Natural killer cell treated with Interleukin-12 subunit alpha and Interleukin-12 subunit beta and Interleukin-15 and Interleukin-18, amount 100 ng/mL, for 72 hours (primary cell): Measurements from ENCODE around the gene PAK6. TPM values are rescaled to one million over a fixed set of nuclear protein-coding genes. Genes with fewer than 3 reads are reported as not detected.

Source experiments
- ATAC-seq, 2 donors: fragments of 150-1000 bp; cut with Tn5 transposase in 1 of 2; sonication (Bioruptor Pico), chemical (Tn5 transposase) in 1 of 2; 2 replicates each; pipeline ENCODE4 v1.10.0; 2021
- DNase-seq: peaks from one replicate; pipeline ENCODE4 v3.0.0; 2022; ENCODE audit warnings: low spot score
- H3K27ac Mint-ChIP-seq, 2 donors: 1 replicate in 1 of 2; 2 replicates in 1 of 2; pipeline ENCODE4 v1.8.0; 2022; ENCODE audit warnings: mixed read lengths in 2 of 2, mild to moderate bottlenecking in 1 of 2, moderate library complexity in 1 of 2
- H3K27me3 Mint-ChIP-seq, 2 donors: 1 replicate in 1 of 2; 2 replicates in 1 of 2; pipeline ENCODE4 v1.8.0; 2022; ENCODE audit warnings: mixed read lengths in 2 of 2
- H3K36me3 Mint-ChIP-seq: one replicate; pipeline ENCODE4 v1.8.0; 2022; ENCODE audit warnings: mixed read lengths
- H3K4me1 Mint-ChIP-seq, 2 donors: 1 replicate in 1 of 2; 2 replicates in 1 of 2; pipeline ENCODE4 v1.8.0; 2022; ENCODE audit warnings: low read depth in 2 of 2, mixed read lengths in 2 of 2, mild to moderate bottlenecking in 1 of 2
- H3K4me3 Mint-ChIP-seq: one replicate; pipeline ENCODE4 v1.8.0; 2022; ENCODE audit warnings: mixed read lengths
- H3K9me3 Mint-ChIP-seq: 2 replicates; pipeline ENCODE4 v1.8.0; 2022; ENCODE audit warnings: mixed read lengths
- total RNA-seq, 2 donors: library from RNA; stranded (reverse); gene quantifications; one replicate each; pipeline ENCODE4 v1.2.3, GENCODE V29; 2022

PAK6 gene
- total RNA-seq, 2 donors from 2014 or later: 1.9 to 2.9 TPM

GRCh38 chr15:40281057-40281800, 42.4 kb downstream of the PAK6 start:
- DNase-seq: no peak
- Mint-ChIP-seq H3K4me3 (peak overlapping the region; percentile 58), H3K9me3 (no peaks in the 10 kb centered on the region), H3K36me3 (no peaks in the 10 kb centered on the region), H3K4me1 (peaks cover 4 to 5% of the 10 kb centered on the region in 2 donors), H3K27me3 (peaks cover 11 to 16% of the 10 kb centered on the region in 2 donors), H3K27ac (no peak overlapping the region)
- no peak for ATAC-seq

- DNase-seq: no peak
- peaks cover 11 to 14% of the 10 kb centered on the region in 2 donors for H3K27me3 Mint-ChIP-seq
- ATAC-seq: no peak
- H3K4me1 Mint-ChIP-seq: peaks cover 4 to 5% of the 10 kb centered on the region in 2 donors
- no peak overlapping the region for H3K4me3 Mint-ChIP-seq
- no peak overlapping the region for H3K27ac Mint-ChIP-seq
- H3K36me3 Mint-ChIP-seq: no peaks in the 10 kb centered on the region
- H3K9me3 Mint-ChIP-seq: no peaks in the 10 kb centered on the region
Observed at GRCh38 chr15:40281801-40282146, 42.9 kb downstream of the PAK6 start.

- Mint-ChIP-seq H3K4me3 (peak overlapping the region; percentile 61), H3K27ac (no peak overlapping the region), H3K9me3 (no peaks in the 10 kb centered on the region), H3K36me3 (no peaks in the 10 kb centered on the region), H3K27me3 (peaks cover 11 to 14% of the 10 kb centered on the region in 2 donors), H3K4me1 (peaks cover 4 to 5% of the 10 kb centered on the region in 2 donors)
- ATAC-seq: peak; percentile 71 to 82
- no peak for DNase-seq
Observed at GRCh38 chr15:40282147-40282868, 43.4 kb downstream of the PAK6 start.

- Mint-ChIP-seq H3K4me1 (peaks cover 4 to 5% of the 10 kb centered on the region in 2 donors), H3K27ac (no peak within 1 kb of the TSS), H3K9me3 (no peaks in the 10 kb centered on the region), H3K4me3 (peak within 1 kb of the TSS; percentile 61), H3K27me3 (peaks cover 10 to 13% of the 10 kb centered on the region in 2 donors), H3K36me3 (no peaks in the 10 kb centered on the region)
- peak; percentile 56 to 58 for ATAC-seq
- no peak for DNase-seq
Observed at GRCh38 chr15:40282869-40283614, 44.2 kb downstream of the PAK6 start, which contains the start of gene ANKRD63. TSS of gene ANKRD63 (minus strand) at chr15:40283064. CDS start at chr15:40282586, 478 bp downstream.

GRCh38 chr15:40283615-40284300, 44.9 kb downstream of the PAK6 start:
- Mint-ChIP-seq H3K4me1 (peaks cover 2 to 4% of the 10 kb centered on the region in 2 donors), H3K36me3 (no peaks in the 10 kb centered on the region), H3K9me3 (no peaks in the 10 kb centered on the region), H3K27me3 (peaks cover 3 to 6% of the 10 kb centered on the region in 2 donors), H3K4me3 (no peak overlapping the region), H3K27ac (no peak overlapping the region)
- DNase-seq (no peak), ATAC-seq (no peak)

- no peak overlapping the region for H3K27ac Mint-ChIP-seq
- H3K4me3 Mint-ChIP-seq: no peak overlapping the region
- H3K36me3 Mint-ChIP-seq: no peaks in the 10 kb centered on the region
- DNase-seq: no peak
- peaks cover 0 to 4% of the 10 kb centered on the region in 2 donors for H3K27me3 Mint-ChIP-seq
- no peak for ATAC-seq
- H3K9me3 Mint-ChIP-seq: no peaks in the 10 kb centered on the region
- H3K4me1 Mint-ChIP-seq: peaks cover 4 to 6% of the 10 kb centered on the region in 2 donors
Observed at GRCh38 chr15:40285151-40285550, 46.3 kb downstream of the PAK6 start.

- H3K4me3 Mint-ChIP-seq: no peak overlapping the region
- H3K36me3 Mint-ChIP-seq: no peaks in the 10 kb centered on the region
- H3K4me1 Mint-ChIP-seq: peaks cover 4 to 6% of the 10 kb centered on the region in 2 donors
- no peak overlapping the region for H3K27ac Mint-ChIP-seq
- no peak for DNase-seq
- peaks cover 0 to 4% of the 10 kb centered on the region in 2 donors for H3K27me3 Mint-ChIP-seq
- H3K9me3 Mint-ChIP-seq: no peaks in the 10 kb centered on the region
- ATAC-seq: no peak
Observed at GRCh38 chr15:40285554-40286011, 46.7 kb downstream of the PAK6 start.

- H3K27me3 Mint-ChIP-seq: peaks cover 0 to 1% of the 10 kb centered on the region in 2 donors
- H3K4me1 Mint-ChIP-seq: peaks cover under 1 to 5% of the 10 kb centered on the region in 2 donors
- H3K27ac Mint-ChIP-seq: no peak overlapping the region
- no peak overlapping the region for H3K4me3 Mint-ChIP-seq
- ATAC-seq (no peak), DNase-seq (no peak)
- no peaks in the 10 kb centered on the region for H3K36me3 Mint-ChIP-seq
- no peaks in the 10 kb centered on the region for H3K9me3 Mint-ChIP-seq
Observed at GRCh38 chr15:40286061-40286532, 47.2 kb downstream of the PAK6 start.

GRCh38 chr15:40286794-40287193, 47.9 kb downstream of the PAK6 start:
- Mint-ChIP-seq H3K4me1 (peaks cover 0 to 4% of the 10 kb centered on the region in 2 donors), H3K27ac (no peak overlapping the region), H3K9me3 (no peaks in the 10 kb centered on the region), H3K27me3 (no peaks in the 10 kb centered on the region), H3K36me3 (no peaks in the 10 kb centered on the region), H3K4me3 (no peak overlapping the region)
- no peak for ATAC-seq
- no peak for DNase-seq

GRCh38 chr15:40287505-40287904, 48.6 kb downstream of the PAK6 start:
- peaks cover 0 to 4% of the 10 kb centered on the region in 2 donors for H3K4me1 Mint-ChIP-seq
- no peak for ATAC-seq
- DNase-seq: no peak
- no peak overlapping the region for H3K4me3 Mint-ChIP-seq
- H3K9me3 Mint-ChIP-seq: no peaks in the 10 kb centered on the region
- no peaks in the 10 kb centered on the region for H3K27me3 Mint-ChIP-seq
- no peaks in the 10 kb centered on the region for H3K36me3 Mint-ChIP-seq
- peak overlapping the region in 1 of 2 donors; percentile 19 for H3K27ac Mint-ChIP-seq

GRCh38 chr15:40287968-40288367, 49.1 kb downstream of the PAK6 start:
- peak overlapping the region in 1 of 2 donors; percentile 19 for H3K27ac Mint-ChIP-seq
- DNase-seq (no peak), ATAC-seq (peak in 1 of 2 donors; percentile 16)
- H3K4me3 Mint-ChIP-seq: no peak overlapping the region
- H3K36me3 Mint-ChIP-seq: no peaks in the 10 kb centered on the region
- H3K4me1 Mint-ChIP-seq: peaks cover 0 to 4% of the 10 kb centered on the region in 2 donors
- no peaks in the 10 kb centered on the region for H3K9me3 Mint-ChIP-seq
- no peaks in the 10 kb centered on the region for H3K27me3 Mint-ChIP-seq

GRCh38 chr15:40289140-40289775, 50.4 kb downstream of the PAK6 start:
- Mint-ChIP-seq H3K9me3 (no peaks in the 10 kb centered on the region), H3K4me3 (no peak overlapping the region), H3K27ac (no peak overlapping the region), H3K27me3 (no peaks in the 10 kb centered on the region), H3K4me1 (peaks cover 0 to 4% of the 10 kb centered on the region in 2 donors), H3K36me3 (no peaks in the 10 kb centered on the region)
- no peak for ATAC-seq
- no peak for DNase-seq

GRCh38 chr15:40290545-40290917, 51.7 kb downstream of the PAK6 start:
- Mint-ChIP-seq H3K4me1 (peaks cover 0 to 4% of the 10 kb centered on the region in 2 donors), H3K4me3 (no peak overlapping the region), H3K27me3 (no peaks in the 10 kb centered on the region), H3K9me3 (no peaks in the 10 kb centered on the region), H3K27ac (no peak overlapping the region), H3K36me3 (no peaks in the 10 kb centered on the region)
- no peak for DNase-seq
- ATAC-seq: no peak
